GM13977 (cell line): ENCODE results near the gene MINDY4.
A peak's percentile ranks its signal among the peaks of the same experiment; 100 is the strongest.

Experiments
- DNase-seq: peaks from one replicate; pipeline ENCODE4 v3.0.0; 2012; ENCODE audit warnings: low spot score
- in situ Hi-C: fragments of 300-500 bp; cut with MboI; formaldehyde crosslinking; loops from one replicate; pipeline ENCODE4 v1.12.0; 2022; ENCODE audit warnings: low sequenced_read_pairs, low pct_unique_long_range_greater_than_20kb, mixed read lengths, inconsistent platforms; ENCODE audit not compliant: unreplicated experiment
- TF ChIP-seq, protein P1 (sequence below): IDR thresholded peaks from 2 replicates; pipeline ENCODE4 v1.5.1; 2012; ENCODE audit warnings: mild to moderate bottlenecking, control low read depth; ENCODE audit not compliant: insufficient read depth; ENCODE audit errors: extremely low read depth, missing control alignments

The MINDY4 gene

DNA sequence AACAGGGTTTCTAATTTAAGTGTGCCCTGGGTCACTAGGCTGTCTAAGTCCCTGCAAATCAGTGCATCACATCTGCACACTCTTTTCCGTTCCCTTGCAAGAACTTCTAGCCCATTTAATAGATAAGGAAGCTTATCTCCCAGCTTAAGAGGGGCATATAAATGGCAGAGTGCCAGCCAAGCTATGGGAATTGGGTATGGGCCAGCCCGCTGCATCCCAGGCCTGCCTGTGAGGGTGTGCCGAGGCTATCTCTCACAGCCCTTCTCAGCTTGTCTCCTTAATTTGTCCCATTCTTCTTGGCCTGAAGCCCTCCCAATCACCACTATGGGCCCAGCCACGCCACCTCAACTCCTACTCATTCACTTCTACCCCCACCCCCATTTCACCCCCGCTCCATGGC lies 155.1 kb downstream of the MINDY4 start:
- no peak for DNase-seq
- TF ChIP-seq, protein P1, sequence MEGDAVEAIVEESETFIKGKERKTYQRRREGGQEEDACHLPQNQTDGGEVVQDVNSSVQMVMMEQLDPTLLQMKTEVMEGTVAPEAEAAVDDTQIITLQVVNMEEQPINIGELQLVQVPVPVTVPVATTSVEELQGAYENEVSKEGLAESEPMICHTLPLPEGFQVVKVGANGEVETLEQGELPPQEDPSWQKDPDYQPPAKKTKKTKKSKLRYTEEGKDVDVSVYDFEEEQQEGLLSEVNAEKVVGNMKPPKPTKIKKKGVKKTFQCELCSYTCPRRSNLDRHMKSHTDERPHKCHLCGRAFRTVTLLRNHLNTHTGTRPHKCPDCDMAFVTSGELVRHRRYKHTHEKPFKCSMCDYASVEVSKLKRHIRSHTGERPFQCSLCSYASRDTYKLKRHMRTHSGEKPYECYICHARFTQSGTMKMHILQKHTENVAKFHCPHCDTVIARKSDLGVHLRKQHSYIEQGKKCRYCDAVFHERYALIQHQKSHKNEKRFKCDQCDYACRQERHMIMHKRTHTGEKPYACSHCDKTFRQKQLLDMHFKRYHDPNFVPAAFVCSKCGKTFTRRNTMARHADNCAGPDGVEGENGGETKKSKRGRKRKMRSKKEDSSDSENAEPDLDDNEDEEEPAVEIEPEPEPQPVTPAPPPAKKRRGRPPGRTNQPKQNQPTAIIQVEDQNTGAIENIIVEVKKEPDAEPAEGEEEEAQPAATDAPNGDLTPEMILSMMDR = no peak
- in situ Hi-C loops = no loop called here

DNA sequence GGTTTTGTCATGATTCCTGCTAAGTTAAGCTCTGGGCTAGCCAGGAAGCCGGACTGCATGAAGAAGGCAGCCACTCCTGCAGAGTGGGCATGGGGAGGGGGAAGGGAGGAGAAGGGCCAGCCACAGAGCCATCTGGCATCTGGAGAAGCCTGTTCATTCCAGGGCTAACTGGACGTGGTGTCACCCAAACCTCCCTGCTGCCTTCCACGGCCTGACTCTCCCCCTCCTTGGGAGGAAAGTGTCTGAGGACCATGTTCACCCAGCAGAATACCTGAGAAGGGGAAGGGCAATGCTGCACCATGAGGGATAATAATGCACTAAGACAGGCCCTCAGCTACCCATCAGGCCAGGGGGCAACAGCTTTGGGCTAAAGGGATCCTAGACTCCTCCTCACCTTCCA lies 155.8 kb downstream of the MINDY4 start:
- DNase-seq = no peak
- in situ Hi-C loops = no loop called here
- TF ChIP-seq, protein P1 = no peak

DNA sequence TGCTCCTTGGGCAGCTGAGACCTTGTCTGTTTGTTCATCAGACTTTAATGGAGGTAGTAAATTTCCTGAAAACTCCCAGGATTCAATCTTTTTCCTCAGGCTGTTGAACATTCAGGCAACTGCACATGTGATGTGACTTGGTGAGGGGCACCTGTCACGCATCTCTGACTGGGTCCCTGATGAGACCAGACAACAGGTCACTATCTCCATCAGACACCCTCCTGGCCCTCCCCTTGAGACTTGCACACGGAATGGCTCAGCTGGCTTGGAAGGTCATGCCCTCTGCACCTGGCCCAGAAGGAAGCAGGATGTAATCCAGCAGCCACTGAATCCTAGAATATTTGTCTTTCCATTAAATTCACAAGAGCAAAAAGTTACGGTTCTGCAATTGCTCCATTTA lies 156.3 kb downstream of the MINDY4 start:
- in situ Hi-C loops = no loop called here
- no peak for DNase-seq
- TF ChIP-seq, protein P1 = no peak

DNA sequence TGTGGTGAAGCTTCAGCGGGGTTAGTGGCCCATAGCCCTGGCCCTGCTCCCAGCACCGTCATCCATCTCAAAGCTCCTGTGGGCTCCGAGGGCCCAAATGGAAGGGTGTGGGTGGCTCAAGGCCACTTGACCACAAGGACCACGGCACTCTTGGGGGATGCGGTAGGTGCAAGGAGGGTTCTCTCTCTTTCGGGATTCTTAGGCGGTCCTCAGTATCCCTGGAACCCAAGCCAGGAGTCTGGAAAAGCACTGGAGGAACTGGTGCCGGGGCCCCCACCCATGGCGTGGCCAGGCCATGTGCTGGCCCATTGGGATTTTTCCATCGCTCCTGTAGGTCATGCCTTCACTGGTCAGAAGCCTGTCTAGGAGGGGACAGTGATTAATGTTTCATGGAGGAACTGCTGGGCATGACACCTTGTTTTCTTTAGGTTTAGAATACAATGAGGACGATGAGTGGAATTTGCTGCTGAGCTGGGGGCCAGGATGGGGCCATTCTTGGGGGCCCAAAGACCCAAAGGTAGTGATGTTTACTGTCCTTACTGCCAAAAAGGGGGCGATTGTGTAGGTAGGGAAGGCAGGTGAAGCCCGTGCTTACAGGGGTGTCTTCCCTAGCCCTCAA lies 157.1 kb downstream of the MINDY4 start:
- in situ Hi-C loops = no loop called here
- TF ChIP-seq, protein P1 = no peak
- no peak for DNase-seq

DNA sequence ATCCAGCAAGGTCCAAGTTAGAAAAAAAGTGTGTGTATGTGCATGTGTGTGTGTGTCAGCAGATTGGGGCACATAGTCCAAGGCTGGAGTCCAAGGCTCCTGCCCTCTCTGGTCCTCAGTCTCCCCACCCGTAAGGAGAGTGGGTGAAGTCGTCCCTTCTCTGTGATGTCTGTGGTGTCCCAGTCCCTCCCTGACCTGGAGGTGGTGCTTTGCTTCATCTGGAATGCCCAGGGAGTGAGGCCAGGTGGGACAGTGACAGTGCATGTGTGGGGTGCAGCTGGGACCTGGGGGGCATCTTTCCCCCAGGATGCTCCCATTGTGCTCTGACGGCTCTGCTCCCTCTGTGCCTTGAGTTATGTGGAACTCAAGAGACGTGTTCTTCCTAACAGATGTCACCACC lies 158.5 kb downstream of the MINDY4 start:
- TF ChIP-seq, protein P1 = no peak
- DNase-seq = no peak
- in situ Hi-C loops = no loop called here

DNA sequence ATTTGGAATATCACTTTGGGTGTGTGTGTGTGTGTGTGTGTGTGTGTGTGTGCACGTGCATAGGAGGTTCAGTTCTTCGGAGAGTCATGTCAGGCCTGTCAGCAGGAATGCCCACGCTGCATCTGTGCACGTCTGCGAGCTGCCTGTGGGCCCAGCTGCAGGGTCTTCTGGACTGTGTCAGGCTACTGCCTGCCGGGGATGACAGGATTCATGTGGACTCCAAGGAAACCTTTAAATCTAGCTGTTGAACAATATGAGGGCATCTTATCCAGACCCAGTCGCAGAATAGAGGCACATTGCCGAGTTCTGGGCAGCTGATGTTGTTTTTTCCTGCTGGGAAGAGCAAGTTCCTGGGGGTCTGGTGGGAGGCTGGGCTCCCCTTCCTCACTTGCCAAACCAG lies 159.4 kb downstream of the MINDY4 start:
- peak; percentile 5 for DNase-seq
- TF ChIP-seq, protein P1 = no peak
- in situ Hi-C loops = no loop called here
